ENCODE results near the gene KIAA1958.

GRCh38 chr9:112548836-112549595, 62.4 kb downstream of the KIAA1958 start:
- TF ChIP-seq EZH2phosphoT487 (IDR thresholded peaks at IDR 0.05; ENCODE audit: borderline replicate concordance, low read length) (no peak), CTCF (conservative IDR thresholded peaks at IDR 0.05; ENCODE audit: low read depth, low read length) (no peak)
